Measurements from ENCODE around the gene ARID5A. TPM values are rescaled to one million over a fixed set of nuclear protein-coding genes. Genes with fewer than 3 reads are reported as not detected.

Gene ARID5A
- total and polyA plus RNA-seq, 10 of the 15 experiments (the other 5 are each of a cell fraction or from before 2014, with no cell fraction given), result 0.76 to 87.1 (median 37.6) TPM

GRCh38 chr2:96534701-96535181 lies 1.8 kb upstream of the ARID5A start:
- FAIRE-seq, result no peak
- 78% methylated on average over 5 of the region's 5 CpGs for WGBS (ENCODE audit: insufficient coverage, insufficient replicate concordance, low lambda C conversion rate, missing lambda C conversion rate)
- TF ChIP-seq SMARCA5 (IDR thresholded peaks at IDR 0.05) (no peak), SUPT20H (IDR thresholded peaks at IDR 0.05; ENCODE audit: borderline replicate concordance, control insufficient read depth, low read depth, low read length) (no peak), RFX5 (IDR thresholded peaks at IDR 0.05; ENCODE audit: low read depth, low read length) (no peak), FOXM1 (IDR thresholded peaks at IDR 0.05; ENCODE audit: low read depth, low read length) (no peak), NKRF (conservative IDR thresholded peaks at IDR 0.05) (no peak), ZNF592 (IDR thresholded peaks at IDR 0.05) (no peak), BRCA1 (IDR thresholded peaks at IDR 0.05; ENCODE audit: low read depth, low read length) (no peak), NR2C1 (IDR thresholded peaks at IDR 0.05) (no peak)
- no TSS peak for BruUV-seq (replicated peaks)
- ChIA-PET RAD21 (ENCODE audit: unreplicated experiment) (interaction anchor here (0.8 to 1.4 kb wide), 2 partner anchors 19 to 323 kb away, joined by 3 to 6 read pairs; partner anchors contain the start of gene ANKRD39), POLR2A (interaction anchor here (1.0 to 1.3 kb wide), 2 partner anchors 9 to 24 kb away, joined by 3 read pairs; no protein-coding TSS in a partner anchor), CTCF (interaction anchor here (0.8 to 7.0 kb wide), 5 partner anchors 16 to 542 kb away, joined by 3 to 51 read pairs (median 4); no protein-coding TSS in a partner anchor), SMC1A (ENCODE audit: uncharacterized antibody, unreplicated experiment) (interaction anchor here (1.3 to 6.2 kb wide), 4 partner anchors 7 to 125 kb away, joined by 6 to 48 read pairs (median 15); no protein-coding TSS in a partner anchor)
- H3K79me2 ChIP-seq (ENCODE audit: control insufficient read depth, insufficient read depth, low read length), result peaks cover 41% of the 10 kb centered on the region
- no peaks in the 10 kb centered on the region for H3K27me3 ChIP-seq (replicated peaks in 1 of 2; ENCODE audit: control insufficient read depth in 2 of 2, insufficient read depth in 2 of 2, low read length in 1 of 2)
- H3K36me3 ChIP-seq (ENCODE audit: control insufficient read depth in 2 of 2, insufficient read depth in 2 of 2, low read length in 1 of 2), result peaks cover 1 to 5% of the 10 kb centered on the region in 2 experiments; a peak in 2 of 4 replicates
- H2AFZ ChIP-seq (ENCODE audit: control insufficient read depth, low read depth, low read length), result no peak overlapping the region
- H3K4me3 ChIP-seq, result no peak overlapping the region
- intact Hi-C loops (cut with micrococcal nuclease; ENCODE audit: unreplicated experiment), result loop anchor here (5.0 to 10.0 kb wide), 3 partner anchors 197 to 430 kb away; partner anchors contain the start of genes CNNM4 and NCAPH
- no peak overlapping the region for H3K9ac ChIP-seq (ENCODE audit: control insufficient read depth, insufficient read depth, low read length)
- no peaks in the 10 kb centered on the region for H3K9me3 ChIP-seq (replicated peaks; ENCODE audit: control insufficient read depth, insufficient read depth, low read length)
- no peak overlapping the region for H3K27ac ChIP-seq (ENCODE audit: control insufficient read depth, insufficient read depth)
- no peak for DNase-seq (ENCODE audit: low read depth, low spot score)
- H4K20me1 ChIP-seq (ENCODE audit: control insufficient read depth, insufficient read depth), result peaks cover 6% of the 10 kb centered on the region
- no peak for ATAC-seq
- in situ Hi-C loops (cut with MboI), result no loop called here
- no peak overlapping the region for H3K4me2 ChIP-seq (ENCODE audit: control insufficient read depth, insufficient read depth)
- H3K4me1 ChIP-seq (ENCODE audit: control insufficient read depth, insufficient read depth, low read length), result peaks cover 60% of the 10 kb centered on the region

All from GM12878 (cell line).